RWPE2 (cell line): ENCODE results near the gene PAX7.

Experiments used
- ATAC-seq: fragments of 200-7000 bp; cut with Tn5 transposase; 3 replicates; pipeline ENCODE4 v1.9.1; 2021; ENCODE audit warnings: low read depth
- DNase-seq: peaks from one replicate; pipeline ENCODE4 v3.0.0-alpha.2; 2020; ENCODE audit warnings: low spot score
- H3K27ac ChIP-seq: fragments of 450-650 bp; 2 replicates; pipeline ENCODE4 v1.5.1; 2017; ENCODE audit warnings: mild to moderate bottlenecking; ENCODE audit not compliant: poor library complexity, severe bottlenecking
- H3K27me3 ChIP-seq: fragments of 250-450 bp; sonication (Bioruptor Pico); 2 replicates; pipeline ENCODE4 v1.5.1; 2021; ENCODE audit warnings: mild to moderate bottlenecking, moderate library complexity; ENCODE audit not compliant: insufficient read depth, poor library complexity, severe bottlenecking
- H3K36me3 ChIP-seq: fragments of 250-450 bp; sonication (Bioruptor Pico); 2 replicates; pipeline ENCODE4 v1.5.1; 2020; ENCODE audit warnings: low read depth, mild to moderate bottlenecking, moderate library complexity
- H3K4me1 ChIP-seq: fragments of 250-450 bp; sonication (Bioruptor Pico); 2 replicates; pipeline ENCODE4 v1.5.1; 2021; ENCODE audit warnings: mild to moderate bottlenecking, moderate library complexity; ENCODE audit not compliant: insufficient read depth, poor library complexity, severe bottlenecking
- H3K4me3 ChIP-seq: fragments of 250-450 bp; sonication (Bioruptor Pico); 2 replicates; pipeline ENCODE4 v1.5.1; 2021; ENCODE audit warnings: mild to moderate bottlenecking, moderate library complexity; ENCODE audit not compliant: severe bottlenecking
- H3K9me3 ChIP-seq: fragments of 250-450 bp; sonication (Bioruptor Pico); 2 replicates; pipeline ENCODE4 v1.5.1; 2021; ENCODE audit warnings: mild to moderate bottlenecking, moderate library complexity; ENCODE audit not compliant: severe bottlenecking
- CTCF ChIP-seq: fragments of 450-650 bp; IDR thresholded peaks from one replicate; pipeline ENCODE4 v1.5.1; 2017; ENCODE audit warnings: mild to moderate bottlenecking, moderate library complexity; ENCODE audit not compliant: poor library complexity, severe bottlenecking

PAX7 gene

GRCh38 chr1:18795002-18795689 lies 164.5 kb downstream of the PAX7 start:
- no peak for ATAC-seq
- DNase-seq: no peak
- H3K36me3 ChIP-seq: no peaks in the 10 kb centered on the region
- H3K4me3 ChIP-seq: no peak overlapping the region
- H3K9me3 ChIP-seq: no peaks in the 10 kb centered on the region
- H3K27ac ChIP-seq: no peak overlapping the region
- no peaks in the 10 kb centered on the region for H3K4me1 ChIP-seq
- TF ChIP-seq CTCF: no peak
- peaks cover 16% of the 10 kb centered on the region for H3K27me3 ChIP-seq

- Histone ChIP-seq H3K4me1 (no peaks in the 10 kb centered on the region), H3K36me3 (no peaks in the 10 kb centered on the region), H3K4me3 (no peak overlapping the region), H3K27ac (no peak overlapping the region), H3K27me3 (peaks cover 15% of the 10 kb centered on the region), H3K9me3 (no peaks in the 10 kb centered on the region)
- DNase-seq (no peak), ATAC-seq (no peak)
- TF ChIP-seq CTCF: no peak
Observed at GRCh38 chr1:18796950-18797349, 166.3 kb downstream of the PAX7 start.
